Upper lobe of left lung (tissue), 4 donors: ENCODE measurements around the gene NECAP2.

ENCODE experiments used
- POLR2A ChIP-seq, 4 donors: fragments of 450-650 bp; IDR thresholded peaks; one replicate each; pipeline ENCODE4 v1.5.1; 2016 to 2017; ENCODE audit warnings: antibody characterized with exemption in 4 of 4, mild to moderate bottlenecking in 2 of 4
- POLR2AphosphoS5 ChIP-seq, 2 donors: sonication (generic); formaldehyde crosslinking; IDR thresholded peaks; one replicate each; pipeline ENCODE4 v1.5.1; 2017; ENCODE audit warnings: antibody characterized with exemption in 2 of 2

DNA sequence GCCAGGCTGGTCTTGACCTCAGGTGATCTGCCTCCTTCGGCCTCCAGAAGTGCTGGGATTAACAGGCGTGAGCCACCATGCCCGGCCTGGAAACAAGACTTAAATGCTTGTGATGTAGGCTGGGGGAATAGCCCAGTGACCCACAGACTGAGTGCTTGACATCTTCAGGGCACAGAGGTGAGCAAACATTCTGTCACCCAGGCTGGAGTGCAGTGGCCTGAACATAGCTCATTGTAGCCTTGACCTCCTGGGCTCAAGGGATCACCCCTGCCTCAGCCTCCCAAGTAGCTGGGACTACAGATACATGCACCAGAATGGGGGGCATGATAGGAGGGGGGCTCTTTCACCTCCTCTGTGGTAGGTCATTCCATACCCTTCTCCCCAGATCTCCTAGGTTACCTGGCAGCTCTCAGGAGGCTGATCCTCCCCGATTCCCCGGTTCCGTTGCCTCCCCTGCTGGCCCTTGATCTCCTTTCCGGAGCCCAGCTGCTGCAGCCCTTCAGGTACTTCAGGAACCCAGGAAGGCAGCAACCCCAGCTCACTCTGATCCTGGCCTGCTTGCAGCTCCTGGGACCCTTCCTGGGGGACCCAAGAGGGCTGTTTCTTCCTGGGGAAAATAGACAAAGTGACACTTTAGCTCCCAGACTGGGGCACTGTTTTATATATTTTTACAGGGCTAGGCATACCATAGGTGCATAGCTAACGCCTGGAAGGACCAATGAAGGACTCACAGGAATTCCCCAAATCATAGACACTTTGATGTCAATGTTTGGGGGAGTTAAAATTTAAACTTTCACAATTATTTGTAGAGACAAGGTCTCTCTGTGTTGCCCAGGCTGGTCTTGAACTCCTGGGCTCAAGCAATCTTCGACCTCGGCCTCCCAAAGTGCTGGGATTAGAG is 15.1 kb upstream of the NECAP2 start:
- TF ChIP-seq POLR2AphosphoS5 (IDR thresholded peaks at IDR 0.05) (no peak), POLR2A (IDR thresholded peaks at IDR 0.05) (no peak)
